HG03064 (cell line): ENCODE measurements around the gene HMCN2.

Experiments used
- ATAC-seq: cut with Tn5 transposase; IDR thresholded peaks from one replicate; pipeline ENCODE4 v1.9.1; 2021; ENCODE audit warnings: low read depth; ENCODE audit not compliant: unreplicated experiment

The HMCN2 gene

DNA sequence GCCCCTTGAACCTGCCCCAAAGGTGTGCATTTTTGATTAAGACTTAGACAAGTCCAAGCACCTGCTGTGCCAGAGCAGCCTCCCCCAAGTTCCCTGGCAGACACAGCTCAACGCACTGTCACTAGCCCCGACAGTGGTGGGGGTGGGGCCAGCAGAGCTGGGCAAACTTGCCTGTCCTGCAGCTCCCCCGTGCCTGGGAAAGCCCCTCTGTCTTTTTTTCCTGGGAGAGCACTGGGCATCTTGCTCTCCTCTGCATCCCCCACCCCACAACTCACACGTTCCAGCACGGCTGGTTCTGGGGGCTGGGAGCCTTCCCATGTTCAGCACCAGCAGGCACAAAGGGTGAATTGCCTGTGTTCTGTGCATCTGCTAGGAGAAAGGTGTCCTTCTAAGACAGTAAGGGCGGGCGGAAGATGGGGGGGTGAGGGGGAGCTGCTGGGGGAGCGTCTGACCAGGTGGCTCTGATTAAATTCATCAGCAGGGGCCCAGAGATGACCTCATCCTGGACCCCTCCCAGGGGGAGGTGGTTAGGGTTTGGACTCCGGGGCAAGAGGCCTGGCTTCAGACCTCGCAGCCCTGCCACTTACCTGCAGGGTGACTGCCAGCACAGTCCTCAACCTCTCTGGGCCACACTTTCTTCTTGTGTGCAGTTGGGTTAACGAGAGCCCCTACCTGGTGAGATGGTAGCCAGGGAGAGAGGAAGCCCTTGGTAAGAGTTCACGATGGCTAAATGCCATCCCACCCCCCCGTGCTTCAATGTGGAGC, 23.5 kb downstream of the HMCN2 start:
- no peak for ATAC-seq

DNA sequence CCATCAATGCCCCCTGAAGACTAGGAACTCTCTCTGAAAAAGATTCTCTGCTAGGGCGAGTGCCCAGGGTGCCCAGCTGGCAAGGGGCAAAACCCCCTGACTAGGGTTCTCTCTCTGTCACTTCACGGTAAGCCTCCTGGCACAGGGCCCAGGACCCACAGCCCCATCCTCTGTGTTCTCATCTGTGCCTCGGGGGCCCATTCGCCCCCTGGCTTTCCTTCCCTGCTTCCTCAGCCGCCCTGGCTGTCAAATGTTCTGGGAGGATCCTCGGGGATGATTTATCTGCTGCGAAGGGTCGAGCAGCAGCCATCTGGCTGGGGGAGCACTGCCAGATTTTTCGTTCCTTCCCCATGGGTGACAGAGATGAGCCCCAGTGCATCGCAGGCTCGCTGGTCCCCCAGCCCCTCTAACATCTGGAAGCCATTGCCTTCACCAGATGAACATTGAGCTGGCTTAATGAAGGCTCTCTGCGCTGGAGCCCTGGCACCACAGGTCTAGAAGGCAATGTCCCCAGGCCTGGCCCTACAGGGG, 24.2 kb downstream of the HMCN2 start:
- no peak for ATAC-seq

DNA sequence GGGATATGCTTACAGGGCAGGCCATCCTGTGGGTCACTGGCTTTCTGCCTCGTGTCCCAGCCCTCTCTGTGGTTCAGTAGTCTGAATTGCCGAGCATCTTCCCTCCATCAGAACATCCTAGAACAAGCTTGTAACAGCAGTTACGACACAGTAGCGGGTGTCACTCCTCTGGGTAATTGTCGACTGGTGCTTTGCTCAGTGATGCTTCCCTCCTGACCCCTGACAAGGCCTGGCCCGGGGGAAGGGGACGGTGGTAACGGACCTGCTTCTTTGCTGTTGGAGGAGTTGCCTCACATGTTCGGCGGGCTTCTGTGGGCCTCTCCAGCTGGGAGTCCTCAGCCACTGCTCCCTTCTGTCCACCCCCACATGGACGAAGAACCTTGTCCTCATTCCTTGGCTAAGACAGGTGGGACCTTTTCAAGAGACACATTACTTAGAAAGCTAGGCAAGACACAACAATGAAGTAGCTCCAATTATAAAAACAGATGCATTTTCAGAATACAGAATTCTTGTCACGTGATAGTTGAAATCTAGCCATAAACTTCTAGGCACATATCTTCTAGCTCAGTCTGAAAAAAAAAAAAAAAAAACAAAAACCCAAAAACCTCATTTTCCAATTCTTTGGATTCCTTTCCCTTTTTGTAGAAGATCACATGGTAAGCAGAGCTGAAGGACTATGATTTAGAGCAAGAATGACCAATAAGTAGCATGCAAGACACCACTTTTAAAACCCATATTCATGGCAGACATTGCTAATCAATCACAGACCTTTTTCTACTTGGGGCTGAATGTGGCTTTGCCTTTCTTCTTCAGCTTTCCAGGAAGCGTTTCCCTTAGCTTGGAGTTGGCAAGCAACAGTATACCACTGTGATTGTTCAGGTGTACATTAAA, 25.0 kb downstream of the HMCN2 start:
- ATAC-seq, result no peak

DNA sequence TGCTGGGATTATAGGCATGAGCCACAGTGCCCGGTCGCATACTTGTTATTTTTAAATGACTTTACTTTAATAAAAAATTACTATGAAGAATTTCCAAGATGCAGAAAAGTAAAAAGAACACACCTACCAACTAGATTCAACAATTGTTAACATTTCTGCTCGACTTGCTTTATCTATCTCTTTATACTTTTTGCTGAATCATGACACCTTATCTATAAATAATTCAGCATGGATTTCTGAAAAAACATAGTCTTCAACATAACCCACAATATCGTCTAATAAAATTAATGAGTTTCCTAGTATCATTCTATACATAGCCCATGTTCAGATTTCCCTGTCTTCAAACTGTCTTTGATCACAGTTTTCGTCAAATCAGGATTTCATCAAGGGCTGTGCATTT, 25.9 kb downstream of the HMCN2 start:
- ATAC-seq, result no peak

DNA sequence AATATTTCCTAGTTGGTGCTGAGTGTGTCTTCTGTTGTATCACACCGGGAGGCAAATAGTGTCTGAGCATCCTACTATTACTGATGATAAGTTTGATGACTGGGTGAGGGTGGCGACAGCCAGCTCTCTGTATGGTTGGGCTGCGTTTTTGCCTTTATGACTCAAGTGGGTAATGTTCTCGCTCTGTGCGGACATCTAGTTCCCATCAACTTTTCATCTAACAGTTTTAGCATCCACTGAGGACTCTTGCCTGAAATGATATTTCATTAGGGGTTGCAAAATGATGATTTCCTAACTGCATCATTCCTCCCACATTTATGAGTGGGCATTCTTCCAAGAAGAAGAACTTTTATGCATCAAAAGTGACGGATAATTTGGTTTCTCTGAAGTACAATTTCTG, 26.5 kb downstream of the HMCN2 start:
- ATAC-seq, result no peak

DNA sequence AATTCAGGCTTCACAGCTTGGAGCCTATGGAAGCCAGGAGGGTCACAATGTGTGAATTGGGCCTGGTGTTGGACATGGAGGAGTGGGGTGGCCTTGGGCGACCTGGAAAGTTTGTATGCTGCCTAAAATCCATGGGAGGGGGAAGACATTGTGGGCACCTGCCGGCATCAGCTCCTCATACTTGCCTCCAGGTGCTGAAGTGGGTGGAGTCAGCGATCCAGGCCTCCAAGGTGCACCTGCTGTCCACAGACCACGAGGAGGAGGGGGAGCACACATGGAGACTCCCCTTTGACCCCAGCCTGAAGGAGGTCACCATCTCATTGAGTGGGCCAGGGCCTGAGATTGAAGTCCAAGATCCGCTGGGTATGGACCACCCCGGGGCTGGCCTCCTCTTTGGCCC, 29.1 kb downstream of the HMCN2 start:
- ATAC-seq, result no peak

DNA sequence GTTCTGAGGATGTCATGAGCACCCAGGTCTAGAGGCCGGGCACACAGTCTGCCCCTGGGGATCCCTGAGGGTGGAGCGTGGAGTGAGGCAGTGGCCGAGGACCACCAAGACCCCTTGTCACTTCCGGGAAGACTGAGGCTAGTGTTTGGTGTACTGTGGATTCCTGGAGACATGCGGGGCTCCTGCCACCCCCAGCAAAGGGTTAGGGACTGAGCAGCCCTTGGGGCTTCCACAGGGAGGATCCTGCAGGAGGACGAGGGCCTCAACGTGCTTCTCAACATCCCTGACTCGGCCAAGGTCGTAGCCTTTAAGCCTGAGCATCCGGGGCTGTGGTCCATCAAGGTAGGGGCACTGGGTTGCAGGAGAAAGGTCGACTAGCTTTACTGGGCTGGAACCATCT, 29.9 kb downstream of the HMCN2 start:
- ATAC-seq, result no peak

DNA sequence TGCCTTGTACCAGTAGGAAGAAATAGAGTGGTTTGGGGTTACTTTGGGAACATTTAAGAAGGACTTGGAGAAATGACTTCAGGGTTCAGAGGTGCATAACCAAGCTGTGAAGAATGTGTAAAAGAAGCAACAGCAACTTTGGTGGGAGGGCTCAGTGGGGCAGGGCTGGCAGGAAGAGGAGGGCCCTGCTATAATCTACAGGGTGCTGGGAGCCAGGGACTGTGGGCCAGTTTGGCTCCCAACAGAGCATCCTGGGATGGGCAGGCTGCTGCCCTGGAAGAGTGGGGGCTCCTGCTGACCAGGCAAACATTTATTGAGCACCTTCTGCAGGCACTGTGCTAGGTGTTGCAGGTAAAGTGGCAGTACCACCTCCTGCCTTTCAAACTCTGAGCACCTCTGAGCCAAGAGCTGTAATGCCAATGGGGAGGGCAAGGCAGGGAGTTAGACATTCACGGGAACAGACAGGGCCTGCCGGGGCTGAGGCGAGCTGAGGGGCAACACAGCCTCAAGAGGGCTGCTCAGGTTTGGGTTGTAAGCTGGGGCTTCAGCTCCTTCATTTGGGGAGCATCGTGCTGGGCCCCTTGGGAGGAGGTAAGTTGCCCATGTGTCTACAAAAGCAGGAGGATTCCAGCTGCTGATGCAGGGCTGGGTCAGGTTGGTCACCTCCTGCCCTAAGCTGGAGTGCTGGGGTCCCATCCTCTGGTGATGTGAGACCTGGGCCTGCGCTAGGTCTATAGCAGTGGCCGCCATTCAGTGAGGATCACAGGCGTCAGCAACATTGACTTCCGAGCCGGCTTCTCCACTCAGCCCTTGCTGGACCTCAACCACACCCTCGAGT, 30.6 kb downstream of the HMCN2 start:
- ATAC-seq, result no peak

DNA sequence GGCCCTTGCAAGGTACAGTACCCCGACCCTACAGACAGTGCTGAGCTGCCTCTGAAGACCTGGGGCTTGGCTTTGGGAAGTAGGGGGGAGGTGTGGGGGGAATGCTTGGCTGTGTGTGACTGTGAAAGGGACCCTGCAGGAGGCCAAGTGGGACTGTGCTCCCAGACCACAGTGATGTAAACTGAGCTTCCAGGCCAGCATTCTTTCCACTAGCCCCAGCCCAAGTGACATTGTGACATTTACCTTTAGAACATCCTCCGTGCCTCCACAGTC, 31.2 kb downstream of the HMCN2 start:
- ATAC-seq, result no peak

DNA sequence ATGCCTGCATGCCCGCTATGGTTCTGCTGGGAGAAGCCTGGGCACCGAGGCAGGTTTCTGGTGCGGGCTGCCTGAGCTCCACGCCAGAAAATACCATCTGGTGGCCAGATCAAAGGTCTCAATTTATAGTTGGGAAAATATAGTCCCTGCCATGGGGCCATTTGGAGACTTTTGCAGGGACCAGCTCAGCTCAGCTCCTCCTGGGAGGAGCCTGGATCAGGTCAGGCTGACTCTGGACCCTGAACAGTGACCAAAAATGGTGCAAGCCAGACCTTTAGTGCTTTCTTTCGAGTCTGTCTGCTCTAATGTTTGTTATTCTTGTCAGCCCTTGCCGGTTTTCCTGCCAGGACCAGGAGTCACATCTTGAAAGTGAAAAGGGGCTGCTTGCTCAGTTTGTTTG, 31.8 kb downstream of the HMCN2 start:
- ATAC-seq, result no peak

DNA sequence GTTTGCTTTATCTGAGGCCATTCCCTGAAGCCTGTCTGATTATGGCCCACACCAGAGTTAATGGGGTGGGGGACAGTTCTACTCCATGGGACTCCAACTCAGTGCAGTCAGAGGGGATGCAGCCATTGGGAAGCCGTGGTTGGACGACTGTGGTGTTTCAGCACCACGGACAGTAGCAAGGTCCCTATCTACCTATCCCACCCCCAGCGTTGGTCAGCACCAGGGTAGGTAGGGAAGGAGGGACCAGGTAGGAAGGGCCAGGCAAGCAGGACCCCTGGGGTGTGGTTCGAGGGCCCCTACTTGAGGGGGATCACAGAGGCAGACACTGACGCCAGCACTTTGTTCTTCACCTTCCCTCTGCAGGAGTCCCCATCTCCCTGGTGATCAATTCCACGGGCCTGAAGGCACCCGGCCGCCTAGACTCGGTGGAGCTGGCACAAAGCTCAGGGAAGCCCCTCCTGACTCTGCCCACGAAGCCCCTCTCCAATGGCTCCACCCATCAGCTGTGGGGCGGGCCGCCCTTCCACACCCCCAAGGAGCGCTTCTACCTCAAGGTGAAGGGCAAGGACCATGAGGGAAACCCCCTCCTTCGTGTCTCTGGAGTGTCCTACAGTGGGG, 33.2 kb downstream of the HMCN2 start:
- no peak for ATAC-seq

DNA sequence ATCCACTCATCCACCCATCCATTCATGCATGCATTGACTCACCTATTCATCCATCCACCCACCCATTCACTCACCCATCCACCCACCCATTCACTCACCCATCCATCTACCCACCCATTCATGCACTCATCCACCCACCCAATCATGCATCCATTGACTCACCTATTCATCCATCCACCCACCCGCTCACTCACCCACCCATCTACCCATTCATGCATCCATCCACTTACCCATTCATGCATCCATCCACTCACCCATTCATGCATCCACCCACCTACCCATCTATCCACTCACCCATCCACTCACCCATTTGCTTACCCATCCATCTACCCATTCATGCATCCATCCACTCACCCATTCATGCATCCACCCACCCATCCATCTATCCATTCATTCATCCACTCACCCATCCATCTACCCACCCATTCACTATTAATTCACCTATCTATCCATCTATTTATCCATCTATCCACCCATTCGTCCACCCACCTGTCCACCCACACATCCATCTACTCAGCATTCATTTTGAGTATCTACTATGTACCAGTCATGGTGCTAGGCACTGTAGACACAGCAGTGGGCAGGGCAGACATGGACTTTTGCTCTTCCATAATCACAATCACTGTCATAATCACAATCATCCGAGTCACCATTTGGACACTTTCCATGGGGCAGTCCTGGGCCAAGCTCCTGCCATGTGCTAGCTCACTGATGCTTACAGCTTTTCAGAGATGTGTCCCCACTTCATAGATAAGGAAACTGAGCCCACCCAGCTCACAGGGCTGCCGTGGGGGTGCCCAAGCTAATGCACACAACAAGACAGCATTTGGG, 34.4 kb downstream of the HMCN2 start:
- ATAC-seq, result no peak

DNA sequence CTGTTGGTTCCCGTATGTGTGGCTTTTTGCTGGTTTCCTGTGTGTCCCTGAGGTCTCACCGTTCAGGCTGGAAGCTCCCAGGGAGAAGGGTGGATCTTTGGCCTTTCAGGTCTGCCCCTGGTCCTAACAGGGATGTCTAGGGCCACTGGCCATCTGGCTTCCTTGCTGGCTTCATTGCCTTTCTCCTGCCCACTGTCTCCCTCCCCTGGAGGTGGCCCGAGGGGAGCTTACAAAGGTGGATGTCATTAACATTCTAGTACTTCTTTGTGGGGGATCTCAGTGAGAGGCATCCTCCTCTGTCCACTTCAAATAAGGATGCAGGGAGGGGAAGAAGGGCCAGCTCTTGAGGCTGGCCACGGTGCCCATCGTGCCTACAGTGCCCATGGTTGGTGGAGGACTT, 35.2 kb downstream of the HMCN2 start:
- ATAC-seq, result no peak

DNA sequence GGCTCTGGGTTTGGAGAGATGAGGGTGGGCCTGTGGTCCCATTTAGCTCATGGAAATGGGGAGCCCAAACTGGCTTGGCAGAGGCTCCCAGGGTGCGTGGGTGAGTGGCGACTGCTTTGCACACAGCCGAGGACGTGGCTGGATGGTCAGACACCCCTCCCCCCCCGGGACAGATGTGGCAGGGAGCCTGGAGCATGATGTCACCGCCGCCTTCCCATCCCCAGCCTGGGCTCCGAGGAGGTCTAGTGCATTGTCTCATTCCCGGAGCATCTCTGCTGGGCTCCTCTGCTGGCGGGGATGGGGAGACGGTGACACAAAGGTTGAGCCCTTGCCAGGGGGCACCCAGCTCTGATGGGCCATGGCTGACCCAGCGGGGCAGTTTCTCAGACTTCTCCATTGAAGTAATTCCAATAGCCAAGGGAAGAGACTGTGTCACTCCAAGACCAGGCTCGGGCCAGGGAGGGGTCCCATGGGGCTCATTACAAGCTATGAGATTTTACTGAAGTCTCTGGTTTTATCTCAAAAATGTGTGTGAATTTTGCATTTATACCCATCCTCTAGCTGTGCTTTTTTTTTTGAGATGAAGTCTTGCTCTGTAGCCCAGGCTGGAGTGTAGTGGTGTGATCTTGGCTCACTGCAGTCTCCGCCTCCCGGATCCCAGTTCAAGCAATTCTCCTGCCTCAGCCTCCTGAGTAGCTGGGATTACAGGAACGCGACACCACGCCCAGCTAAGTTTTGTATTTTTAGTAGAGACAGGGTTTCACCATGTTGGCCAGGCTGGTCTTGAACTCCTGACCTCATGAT, 36.1 kb downstream of the HMCN2 start:
- ATAC-seq, result no peak

DNA sequence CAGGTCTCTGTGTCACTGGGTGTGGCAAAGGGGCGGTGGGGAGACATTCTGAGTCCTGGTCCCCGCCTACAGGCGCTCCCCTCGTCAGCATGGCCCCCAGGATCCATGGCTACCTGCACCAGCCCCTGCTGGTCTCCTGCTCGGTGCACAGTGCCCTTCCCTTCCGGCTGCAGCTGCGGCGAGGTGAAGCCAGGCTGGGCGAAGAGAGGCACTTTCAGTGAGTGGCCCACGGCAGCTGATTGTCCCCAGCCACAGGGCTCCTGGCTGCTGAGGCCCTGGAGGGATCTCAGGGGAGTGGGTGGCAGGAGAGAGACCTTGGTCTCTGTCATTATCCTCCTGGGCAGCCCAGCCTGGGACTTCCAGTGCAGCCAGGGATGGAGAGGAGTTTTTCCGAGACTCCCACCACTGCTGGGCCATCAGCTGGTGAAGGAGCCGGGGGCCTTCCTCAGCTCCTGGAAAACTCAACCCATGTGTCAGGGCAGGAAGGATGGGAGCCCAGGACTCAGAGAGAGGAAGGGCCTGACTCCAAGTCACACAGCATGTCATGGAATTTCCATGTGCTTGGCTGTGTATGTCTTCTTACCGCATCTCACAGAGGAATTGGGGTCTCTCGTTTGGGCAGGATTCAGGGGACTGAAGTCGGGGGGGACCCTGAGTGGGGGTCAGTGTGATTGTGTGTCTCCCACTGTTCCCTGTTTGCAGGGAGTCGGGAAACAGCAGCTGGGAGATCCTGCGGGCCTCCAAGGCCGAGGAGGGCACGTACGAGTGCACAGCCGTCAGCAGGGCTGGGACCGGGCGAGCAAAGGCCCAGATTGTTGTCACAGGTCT, 37.4 kb downstream of the HMCN2 start:
- no peak for ATAC-seq

DNA sequence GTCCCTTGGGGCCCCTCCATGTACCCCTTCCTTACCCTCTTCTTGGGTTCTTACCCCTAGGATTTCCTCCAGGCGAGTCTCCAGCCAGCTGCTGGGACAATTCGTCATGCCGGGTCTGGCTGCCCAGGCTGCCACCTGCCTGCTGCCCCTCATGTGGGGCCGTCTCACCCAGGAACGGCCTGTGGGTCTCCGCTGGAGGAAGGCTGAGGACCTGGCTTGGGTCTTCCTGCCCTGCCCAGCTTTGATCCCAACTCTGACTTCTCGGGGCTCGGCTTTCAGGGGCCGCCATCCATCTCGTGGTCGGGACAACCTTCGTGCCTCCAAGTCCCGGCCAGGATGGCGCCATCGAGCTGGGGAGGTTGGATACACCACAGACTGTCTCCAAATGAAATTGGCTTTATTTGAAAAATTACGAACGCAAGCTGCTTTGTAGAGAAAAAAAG, 38.1 kb downstream of the HMCN2 start:
- ATAC-seq, result no peak

DNA sequence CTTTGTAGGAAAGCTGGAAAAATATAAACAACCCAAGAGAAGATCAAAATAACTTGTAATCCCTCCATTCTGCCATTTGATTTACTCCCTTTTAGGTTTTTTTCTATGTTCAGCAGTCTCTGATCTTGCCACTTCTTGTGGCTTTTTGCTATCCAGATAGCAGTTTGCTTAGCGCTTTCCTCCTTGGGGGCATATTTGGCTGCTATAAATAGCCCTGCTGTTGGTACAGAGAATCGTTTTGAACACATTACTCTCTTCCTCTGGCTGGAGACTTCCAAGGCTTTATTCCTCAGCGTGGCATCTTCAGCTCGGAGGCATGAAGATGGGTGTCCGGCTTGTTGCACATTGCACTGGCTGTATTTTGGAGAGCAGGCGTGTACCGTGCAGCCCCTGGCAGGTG, 38.6 kb downstream of the HMCN2 start:
- ATAC-seq, result no peak

DNA sequence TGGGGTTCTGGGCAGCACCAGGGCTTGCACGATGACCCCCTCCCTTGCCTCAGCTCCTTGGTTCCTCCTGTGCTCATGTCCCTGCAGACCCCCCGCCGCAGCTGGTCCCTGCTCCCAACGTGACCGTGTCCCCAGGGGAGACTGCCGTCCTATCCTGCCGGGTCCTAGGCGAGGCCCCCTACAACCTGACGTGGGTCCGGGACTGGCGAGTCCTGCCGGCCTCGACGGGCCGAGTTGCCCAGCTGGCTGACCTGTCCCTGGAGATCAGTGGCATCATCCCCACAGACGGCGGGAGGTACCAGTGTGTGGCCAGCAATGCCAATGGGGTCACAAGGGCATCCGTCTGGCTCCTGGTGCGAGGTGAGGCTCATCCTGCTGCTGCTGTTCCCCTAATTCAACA, 39.1 kb downstream of the HMCN2 start:
- no peak for ATAC-seq
